Neutrophil (primary cell): Measurements from ENCODE around the gene CLIP4.

Source experiments
- H3K27ac ChIP-seq: fragments of 200-600 bp; sonication (generic); 2 replicates; pipeline ENCODE4 v1.5.1; 2016; ENCODE audit warnings: mild to moderate bottlenecking, moderate library complexity
- H3K27me3 ChIP-seq: fragments of 200-600 bp; sonication (generic); 2 replicates; pipeline ENCODE4 v1.6.0; 2016; ENCODE audit warnings: mild to moderate bottlenecking
- H3K36me3 ChIP-seq: fragments of 200-600 bp; sonication (generic); 2 replicates; pipeline ENCODE4 v1.5.1; 2017
- H3K4me1 ChIP-seq, 2 experiments: fragments of 200-600 bp in 1 of 2; sonication (generic) in 1 of 2; 1 replicate in 1 of 2; 2 replicates in 1 of 2; pipeline versions ENCODE4 v1.5.1 to v1.6.1; 2013 to 2016; ENCODE audit warnings: low read depth in 1 of 2, low read length in 1 of 2, mild to moderate bottlenecking in 1 of 2, moderate library complexity in 1 of 2; ENCODE audit not compliant: control insufficient read depth in 1 of 2, insufficient read depth in 1 of 2
- H3K4me3 ChIP-seq, 2 experiments: fragments of 200-600 bp in 1 of 2; sonication (generic) in 1 of 2; 1 replicate in 1 of 2; 2 replicates in 1 of 2; pipeline ENCODE4 v1.5.1; 2013 to 2016; ENCODE audit warnings: low read depth in 1 of 2, low read length in 1 of 2, mild to moderate bottlenecking in 1 of 2, moderate library complexity in 1 of 2
- H3K9me3 ChIP-seq: fragments of 200-600 bp; sonication (generic); 2 replicates; pipeline ENCODE4 v1.5.1; 2016
- TF ChIP-seq, protein P1 (sequence below): fragments of 200-600 bp; sonication (generic); IDR thresholded peaks from 2 replicates; pipeline ENCODE4 v1.5.1; 2016; ENCODE audit warnings: antibody characterized with exemption

The CLIP4 gene

DNA sequence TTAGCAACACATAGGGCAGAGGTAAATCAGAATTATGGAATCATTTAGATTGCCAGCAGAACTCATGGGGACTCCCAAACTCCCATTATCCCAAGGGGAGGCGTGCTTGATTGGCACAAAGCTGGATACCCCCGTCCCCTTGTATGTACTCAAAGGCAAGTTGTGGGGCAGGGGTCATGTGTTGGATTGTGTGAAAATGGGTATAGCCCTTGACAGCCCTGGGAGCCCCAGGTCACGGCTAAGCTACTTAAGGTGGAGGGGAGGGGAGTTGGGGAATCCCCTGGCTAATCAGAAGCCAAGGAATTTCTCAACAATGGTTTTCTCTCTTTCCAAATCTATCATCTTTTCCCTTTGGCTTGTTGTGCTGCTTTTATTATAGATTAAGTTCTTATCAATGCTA, 32.7 kb downstream of the CLIP4 start:
- TF ChIP-seq, protein P1, sequence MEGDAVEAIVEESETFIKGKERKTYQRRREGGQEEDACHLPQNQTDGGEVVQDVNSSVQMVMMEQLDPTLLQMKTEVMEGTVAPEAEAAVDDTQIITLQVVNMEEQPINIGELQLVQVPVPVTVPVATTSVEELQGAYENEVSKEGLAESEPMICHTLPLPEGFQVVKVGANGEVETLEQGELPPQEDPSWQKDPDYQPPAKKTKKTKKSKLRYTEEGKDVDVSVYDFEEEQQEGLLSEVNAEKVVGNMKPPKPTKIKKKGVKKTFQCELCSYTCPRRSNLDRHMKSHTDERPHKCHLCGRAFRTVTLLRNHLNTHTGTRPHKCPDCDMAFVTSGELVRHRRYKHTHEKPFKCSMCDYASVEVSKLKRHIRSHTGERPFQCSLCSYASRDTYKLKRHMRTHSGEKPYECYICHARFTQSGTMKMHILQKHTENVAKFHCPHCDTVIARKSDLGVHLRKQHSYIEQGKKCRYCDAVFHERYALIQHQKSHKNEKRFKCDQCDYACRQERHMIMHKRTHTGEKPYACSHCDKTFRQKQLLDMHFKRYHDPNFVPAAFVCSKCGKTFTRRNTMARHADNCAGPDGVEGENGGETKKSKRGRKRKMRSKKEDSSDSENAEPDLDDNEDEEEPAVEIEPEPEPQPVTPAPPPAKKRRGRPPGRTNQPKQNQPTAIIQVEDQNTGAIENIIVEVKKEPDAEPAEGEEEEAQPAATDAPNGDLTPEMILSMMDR = no peak
- H3K36me3 ChIP-seq = no peaks in the 10 kb centered on the region
- no peaks in the 10 kb centered on the region for H3K27me3 ChIP-seq
- H3K9me3 ChIP-seq = no peaks in the 10 kb centered on the region
- H3K4me3 ChIP-seq = no peak overlapping the region
- no peaks in the 10 kb centered on the region for H3K4me1 ChIP-seq
- H3K27ac ChIP-seq = no peak overlapping the region

GRCh38 chr2:29154610-29155009, 39.4 kb downstream of the CLIP4 start:
- Histone ChIP-seq H3K4me3 (no peak overlapping the region), H3K4me1 (no peaks in the 10 kb centered on the region), H3K27me3 (no peaks in the 10 kb centered on the region), H3K27ac (no peak overlapping the region), H3K9me3 (no peaks in the 10 kb centered on the region), H3K36me3 (no peaks in the 10 kb centered on the region)
- TF ChIP-seq, protein P1 = no peak

- Histone ChIP-seq H3K27me3 (no peaks in the 10 kb centered on the region), H3K27ac (no peak overlapping the region), H3K4me3 (no peak overlapping the region), H3K9me3 (no peaks in the 10 kb centered on the region), H3K4me1 (no peaks in the 10 kb centered on the region), H3K36me3 (no peaks in the 10 kb centered on the region)
- TF ChIP-seq, protein P1 = no peak
These were observed 40.4 kb downstream of the CLIP4 start for GRCh38 chr2:29155578-29155977.

DNA sequence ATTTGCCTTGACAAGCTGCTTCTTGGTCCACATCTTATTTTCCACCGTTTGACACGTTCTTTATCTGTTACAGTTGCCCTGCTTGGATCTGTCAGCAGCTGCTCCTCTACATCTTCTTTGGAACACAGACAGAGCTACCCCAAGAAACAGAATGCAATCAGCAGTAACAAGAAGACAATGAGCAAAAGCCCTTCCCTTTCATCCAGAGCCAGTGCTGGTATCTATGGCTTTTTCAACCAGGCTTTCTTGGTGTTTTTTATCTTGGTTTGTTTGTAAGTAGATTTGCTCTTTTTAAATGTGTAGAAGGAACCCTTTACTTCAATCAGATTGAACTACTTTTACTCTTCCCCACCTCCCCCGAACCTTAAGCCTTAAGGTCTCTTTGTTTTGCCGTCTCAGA, 41.9 kb downstream of the CLIP4 start:
- TF ChIP-seq, protein P1 = no peak
- Histone ChIP-seq H3K9me3 (no peaks in the 10 kb centered on the region), H3K36me3 (no peaks in the 10 kb centered on the region), H3K4me1 (no peaks in the 10 kb centered on the region), H3K27ac (no peak overlapping the region), H3K27me3 (no peaks in the 10 kb centered on the region), H3K4me3 (no peak overlapping the region)

DNA sequence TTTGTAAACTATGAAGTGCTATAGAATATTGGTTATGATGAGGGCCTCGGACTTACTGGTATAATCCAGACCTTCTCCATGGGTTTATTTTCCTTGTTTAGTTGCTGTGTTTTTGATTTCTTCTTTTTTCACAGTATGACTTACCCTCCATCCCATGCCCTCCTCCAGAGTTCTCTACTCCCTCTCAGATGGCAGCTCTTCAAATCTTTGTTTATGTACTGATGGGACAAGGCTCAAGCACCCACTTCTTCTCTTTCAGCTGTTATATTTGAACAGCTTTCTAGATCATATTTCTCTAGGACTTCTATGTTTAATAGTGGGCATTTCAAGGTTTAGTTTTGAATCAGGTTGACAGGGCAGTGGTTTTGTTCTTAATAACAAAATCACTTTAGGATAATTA, 43.9 kb downstream of the CLIP4 start:
- Histone ChIP-seq H3K36me3 (no peaks in the 10 kb centered on the region), H3K27ac (no peak overlapping the region)
- TF ChIP-seq, protein P1 = no peak

GRCh38 chr2:29160184-29160583, 45.0 kb downstream of the CLIP4 start:
- H3K9me3 ChIP-seq = no peaks in the 10 kb centered on the region
- H3K36me3 ChIP-seq = no peaks in the 10 kb centered on the region
- no peaks in the 10 kb centered on the region for H3K4me1 ChIP-seq
- TF ChIP-seq, protein P1 = no peak
- no peaks in the 10 kb centered on the region for H3K27me3 ChIP-seq
- H3K27ac ChIP-seq = no peak overlapping the region
- no peak overlapping the region for H3K4me3 ChIP-seq

More for the DNA sequence above, 43.9 kb downstream of the CLIP4 start:
- Histone ChIP-seq H3K4me3 (no peak overlapping the region), H3K4me1 (no peaks in the 10 kb centered on the region), H3K9me3 (no peaks in the 10 kb centered on the region), H3K27me3 (no peaks in the 10 kb centered on the region)
